Right lobe of liver (tissue), 4 donors: Measurements from ENCODE around the gene SMIM13.

Source experiments
- POLR2A ChIP-seq: fragments of 450-650 bp; IDR thresholded peaks from one replicate; pipeline ENCODE4 v1.6.1; 2017; ENCODE audit warnings: antibody characterized with exemption, mild to moderate bottlenecking
- TF ChIP-seq, protein P1 (sequence below), 4 donors: fragments of 200-600 bp in 3 of 4; fragments of 450-650 bp in 1 of 4; IDR thresholded peaks; one replicate each; pipeline versions ENCODE4 v1.5.1 to v1.8.0; 2016 to 2022; ENCODE audit warnings: antibody characterized with exemption in 4 of 4, mild to moderate bottlenecking in 2 of 4
- donor health status: DM: no; HTN: no; CAD: no.
- donor health status: DM: no; HTN: no; CAD: no.
- donor health status: DM: no; HTN: yes; CAD: no.

DNA sequence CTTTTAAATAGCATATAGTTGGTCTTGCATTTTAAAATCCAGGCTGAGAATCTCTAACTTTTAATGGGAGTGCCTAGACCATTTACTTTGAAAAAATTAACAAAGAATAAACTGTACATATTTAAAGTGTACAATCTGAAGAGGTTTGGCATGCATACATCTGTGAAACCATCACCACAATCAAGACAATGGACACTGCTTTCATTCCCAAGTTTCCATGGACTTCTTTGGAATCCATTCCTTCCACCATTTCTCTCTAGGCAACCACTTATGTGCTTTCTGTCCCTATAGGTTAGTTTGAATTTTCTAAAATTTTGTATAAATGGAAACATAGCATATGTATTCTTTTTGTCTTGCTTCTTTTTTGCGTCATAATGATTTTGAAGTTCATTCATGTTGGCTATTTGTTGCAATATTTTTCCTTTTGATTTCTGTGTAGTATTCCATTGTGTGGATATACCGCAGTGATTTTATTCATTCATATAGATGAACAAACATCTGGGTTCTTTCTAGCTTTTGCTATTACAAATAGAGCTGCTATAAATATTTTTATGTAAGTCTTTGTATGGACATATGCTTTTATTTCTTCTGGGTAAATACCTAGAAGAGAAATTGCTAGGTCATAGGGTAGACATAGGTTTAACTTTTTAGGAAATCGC lies 88.0 kb downstream of the SMIM13 start:
- TF ChIP-seq, protein P1, sequence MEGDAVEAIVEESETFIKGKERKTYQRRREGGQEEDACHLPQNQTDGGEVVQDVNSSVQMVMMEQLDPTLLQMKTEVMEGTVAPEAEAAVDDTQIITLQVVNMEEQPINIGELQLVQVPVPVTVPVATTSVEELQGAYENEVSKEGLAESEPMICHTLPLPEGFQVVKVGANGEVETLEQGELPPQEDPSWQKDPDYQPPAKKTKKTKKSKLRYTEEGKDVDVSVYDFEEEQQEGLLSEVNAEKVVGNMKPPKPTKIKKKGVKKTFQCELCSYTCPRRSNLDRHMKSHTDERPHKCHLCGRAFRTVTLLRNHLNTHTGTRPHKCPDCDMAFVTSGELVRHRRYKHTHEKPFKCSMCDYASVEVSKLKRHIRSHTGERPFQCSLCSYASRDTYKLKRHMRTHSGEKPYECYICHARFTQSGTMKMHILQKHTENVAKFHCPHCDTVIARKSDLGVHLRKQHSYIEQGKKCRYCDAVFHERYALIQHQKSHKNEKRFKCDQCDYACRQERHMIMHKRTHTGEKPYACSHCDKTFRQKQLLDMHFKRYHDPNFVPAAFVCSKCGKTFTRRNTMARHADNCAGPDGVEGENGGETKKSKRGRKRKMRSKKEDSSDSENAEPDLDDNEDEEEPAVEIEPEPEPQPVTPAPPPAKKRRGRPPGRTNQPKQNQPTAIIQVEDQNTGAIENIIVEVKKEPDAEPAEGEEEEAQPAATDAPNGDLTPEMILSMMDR (IDR thresholded peaks at IDR 0.05) = no peak
- TF ChIP-seq POLR2A = no peak
